HAP-1 (cell line): ENCODE measurements around the gene CASP10.
"Not testable (repeated sequence)": the region's sequence is repeated elsewhere in the genome, so short reads cannot be mapped to it uniquely, and the experiment has no call there.

Experiments used
- DNase-seq, 2 experiments: peaks; one replicate each; pipeline ENCODE4 v3.0.0-alpha.2; 2016 to 2020; ENCODE audit warnings: low spot score in 2 of 2
- H3K27me3 ChIP-seq: fragments of 250-450 bp; sonication (Bioruptor Pico); 2 replicates; pipeline ENCODE4 v1.5.1; 2020; ENCODE audit warnings: low read depth, mild to moderate bottlenecking, moderate library complexity
- H3K36me3 ChIP-seq: fragments of 250-450 bp; sonication (Bioruptor Pico); replicated peaks from 2 replicates; pipeline ENCODE4 v1.5.1; 2020; ENCODE audit warnings: mild to moderate bottlenecking
- H3K4me1 ChIP-seq: fragments of 250-450 bp; sonication (Bioruptor Pico); 2 replicates; pipeline ENCODE4 v1.5.1; 2020; ENCODE audit warnings: mild to moderate bottlenecking
- H3K4me3 ChIP-seq: fragments of 250-450 bp; sonication (Bioruptor Pico); 2 replicates; pipeline ENCODE4 v1.5.1; 2020; ENCODE audit warnings: mild to moderate bottlenecking, moderate library complexity
- H3K9me3 ChIP-seq: fragments of 250-450 bp; sonication (Bioruptor Pico); 2 replicates; pipeline ENCODE4 v1.5.1; 2020; ENCODE audit warnings: mild to moderate bottlenecking, moderate library complexity
- in situ Hi-C: fragments of 300-500 bp; cut with MboI; formaldehyde crosslinking; loops from 3 replicates; pipeline ENCODE4 v1.14.3; 2020; ENCODE audit warnings: low sequenced_read_pairs, inconsistent platforms, mixed read lengths

The CASP10 gene

DNA sequence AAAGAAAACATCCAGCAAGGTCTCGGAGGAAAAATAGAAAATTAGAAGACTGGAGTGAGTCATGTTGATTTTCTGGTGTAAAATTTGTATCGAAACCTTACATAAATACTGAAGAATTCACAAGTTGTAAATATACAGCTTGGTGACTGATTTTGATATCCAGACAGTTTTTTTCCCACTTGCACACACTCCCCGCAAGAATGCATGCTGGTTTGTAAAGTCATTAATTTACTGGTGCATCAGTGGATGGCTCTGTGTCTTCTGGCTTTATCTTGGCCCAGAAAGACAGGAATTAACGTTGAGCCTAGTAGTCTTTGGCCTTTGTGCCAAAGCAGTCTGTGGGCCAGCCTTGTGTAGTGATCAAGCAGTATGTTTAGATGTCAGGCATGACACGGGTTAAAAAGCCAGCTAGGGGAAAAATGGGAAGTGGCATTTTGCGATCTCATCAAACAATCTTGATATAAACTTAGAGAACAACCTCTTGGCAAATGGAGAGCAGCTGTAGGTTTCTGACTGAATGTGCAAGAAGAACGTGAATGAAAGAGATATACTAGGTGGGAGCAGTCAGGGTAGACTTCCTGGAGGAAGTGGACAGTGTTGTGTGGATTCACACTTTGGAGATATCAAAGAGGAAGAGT lies 54.7 kb downstream of the CASP10 start:
- peaks cover 18% of the 10 kb centered on the region for H3K36me3 ChIP-seq
- peaks cover 13% of the 10 kb centered on the region for H3K4me1 ChIP-seq
- no peak overlapping the region for H3K4me3 ChIP-seq
- DNase-seq = no peak
- no peaks in the 10 kb centered on the region for H3K27me3 ChIP-seq
- H3K9me3 ChIP-seq = no peaks in the 10 kb centered on the region
- in situ Hi-C loops = no loop called here

DNA sequence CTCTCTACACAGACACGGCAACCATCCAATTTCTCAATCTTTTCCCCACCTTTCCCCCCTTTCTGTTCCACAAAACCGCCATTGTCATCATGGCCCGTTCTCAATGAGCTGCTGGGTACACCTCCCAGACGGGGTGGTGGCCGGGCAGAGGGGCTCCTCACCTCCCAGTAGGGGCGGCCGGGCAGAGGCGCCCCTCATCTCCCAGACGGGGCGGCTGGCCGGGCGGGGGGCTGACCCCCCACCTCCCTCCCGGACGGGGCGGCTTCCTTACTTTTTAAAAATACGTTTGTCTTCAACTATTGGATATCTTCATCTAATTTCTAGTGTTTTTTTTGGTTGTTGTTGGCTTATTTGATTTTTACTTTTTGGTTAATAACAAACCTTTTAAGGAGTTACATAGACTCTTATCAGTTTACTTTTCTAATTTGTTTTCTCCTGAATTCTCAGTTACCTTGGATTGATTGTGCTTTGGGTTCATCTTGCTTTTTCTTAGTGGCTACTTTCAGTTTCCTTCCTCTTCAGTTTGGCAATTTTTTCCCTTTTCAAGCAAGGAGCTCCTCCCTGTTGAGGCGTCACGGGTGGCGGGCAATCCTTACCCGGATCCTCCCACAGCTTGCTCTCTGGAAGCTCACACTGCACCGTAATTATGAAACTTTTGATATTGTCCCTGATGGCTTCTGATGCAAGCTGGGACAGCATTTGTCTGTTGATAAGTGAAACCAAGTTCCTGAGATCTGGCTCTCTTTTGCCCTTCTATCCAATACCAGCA lies 56.4 kb downstream of the CASP10 start:
- in situ Hi-C loops, DNase-seq, H3K27me3 ChIP-seq, H3K4me1 ChIP-seq, H3K4me3 ChIP-seq, H3K9me3 ChIP-seq: not testable (repeated sequence)
- H3K36me3 ChIP-seq = peaks cover 18% of the 10 kb centered on the region

DNA sequence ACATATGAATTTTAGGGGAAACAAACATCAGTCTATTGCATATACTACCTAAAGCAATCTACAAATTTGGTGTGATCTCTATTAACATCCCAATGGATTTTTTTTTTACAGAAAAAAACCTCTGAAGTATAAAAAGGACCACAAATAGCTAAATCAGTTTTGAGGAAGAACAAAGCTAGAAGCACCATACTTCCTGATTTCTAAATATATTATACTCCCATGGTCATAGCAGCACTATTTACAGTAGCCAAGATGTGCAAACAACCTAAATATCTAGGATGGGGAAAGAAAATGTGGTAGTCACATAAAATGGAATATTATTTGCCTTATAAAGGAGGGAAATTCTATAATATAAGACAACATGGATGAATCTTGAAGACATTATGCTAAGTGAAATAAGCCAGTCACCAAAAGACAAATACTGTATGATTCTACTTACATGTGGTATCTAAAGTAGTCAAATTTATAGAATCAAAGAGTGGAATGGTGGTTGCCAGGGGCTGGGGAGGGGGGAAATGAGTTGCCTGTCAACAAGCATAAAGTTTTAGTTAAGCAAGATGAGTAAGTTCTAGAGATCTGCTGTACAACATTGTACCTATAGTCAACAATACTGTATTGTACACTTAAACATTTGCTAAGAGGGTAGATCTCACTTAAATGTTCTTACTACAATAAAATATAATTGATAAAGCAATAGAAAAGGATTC lies 59.8 kb downstream of the CASP10 start:
- Histone ChIP-seq H3K36me3 (peaks cover 15% of the 10 kb centered on the region), H3K4me3 (no peak overlapping the region), H3K9me3 (no peaks in the 10 kb centered on the region), H3K27me3 (no peaks in the 10 kb centered on the region), H3K4me1 (no peaks in the 10 kb centered on the region)
- DNase-seq = no peak
- in situ Hi-C loops = loop anchor here (10.0 kb wide), 1 partner anchor 122 kb away; no protein-coding TSS in a partner anchor

DNA sequence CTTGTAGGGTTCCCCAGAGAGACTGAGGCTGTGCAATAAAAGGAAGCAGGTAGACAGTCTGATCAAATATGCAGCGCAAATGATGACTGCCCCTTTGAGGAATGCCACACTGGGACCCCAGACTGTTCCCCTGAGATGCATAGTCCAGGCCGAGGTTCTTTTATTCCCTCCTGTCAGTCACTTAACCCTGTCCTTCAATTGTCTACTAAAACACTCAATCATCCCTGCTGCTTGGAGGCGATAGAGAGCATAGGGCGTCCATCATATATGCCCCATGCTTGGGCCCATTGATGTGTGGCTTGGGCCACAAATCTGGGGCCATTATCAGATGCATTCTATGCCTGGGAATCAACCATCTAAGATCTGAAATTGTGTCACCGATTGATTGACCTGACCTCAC lies 61.9 kb downstream of the CASP10 start:
- DNase-seq = no peak
- no peaks in the 10 kb centered on the region for H3K4me1 ChIP-seq
- peaks cover 8% of the 10 kb centered on the region for H3K36me3 ChIP-seq
- no peaks in the 10 kb centered on the region for H3K9me3 ChIP-seq
- H3K4me3 ChIP-seq = no peak overlapping the region
- no peaks in the 10 kb centered on the region for H3K27me3 ChIP-seq
- in situ Hi-C loops = loop anchor here (10.0 kb wide), 1 partner anchor 120 kb away; no protein-coding TSS in a partner anchor

DNA sequence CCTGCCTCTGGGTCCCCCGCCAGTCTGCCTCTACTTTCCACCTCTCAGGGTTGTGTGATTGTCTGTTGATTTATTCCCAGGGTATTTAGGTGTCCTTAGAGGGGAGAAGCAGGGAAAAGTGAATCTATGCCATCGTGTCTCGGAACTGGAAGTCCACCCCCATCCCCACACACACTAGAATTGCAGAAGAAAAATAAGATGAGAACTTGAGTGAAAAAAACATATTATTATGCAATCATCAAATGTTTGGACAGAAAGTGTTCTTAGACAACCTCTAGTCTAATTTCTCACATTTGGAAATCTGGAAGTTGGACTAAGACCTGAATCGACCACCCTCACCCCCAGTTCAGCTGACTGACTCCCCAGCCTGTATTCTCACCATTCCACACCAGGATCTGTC lies 63.3 kb downstream of the CASP10 start:
- in situ Hi-C loops = loop anchor here (10.0 kb wide), 1 partner anchor 119 kb away; no protein-coding TSS in a partner anchor
- Histone ChIP-seq H3K27me3 (no peaks in the 10 kb centered on the region), H3K4me1 (no peaks in the 10 kb centered on the region), H3K36me3 (peaks cover 3% of the 10 kb centered on the region; the same call in 1 of the 2 replicates), H3K4me3 (no peak overlapping the region), H3K9me3 (no peaks in the 10 kb centered on the region)
- no peak for DNase-seq

DNA sequence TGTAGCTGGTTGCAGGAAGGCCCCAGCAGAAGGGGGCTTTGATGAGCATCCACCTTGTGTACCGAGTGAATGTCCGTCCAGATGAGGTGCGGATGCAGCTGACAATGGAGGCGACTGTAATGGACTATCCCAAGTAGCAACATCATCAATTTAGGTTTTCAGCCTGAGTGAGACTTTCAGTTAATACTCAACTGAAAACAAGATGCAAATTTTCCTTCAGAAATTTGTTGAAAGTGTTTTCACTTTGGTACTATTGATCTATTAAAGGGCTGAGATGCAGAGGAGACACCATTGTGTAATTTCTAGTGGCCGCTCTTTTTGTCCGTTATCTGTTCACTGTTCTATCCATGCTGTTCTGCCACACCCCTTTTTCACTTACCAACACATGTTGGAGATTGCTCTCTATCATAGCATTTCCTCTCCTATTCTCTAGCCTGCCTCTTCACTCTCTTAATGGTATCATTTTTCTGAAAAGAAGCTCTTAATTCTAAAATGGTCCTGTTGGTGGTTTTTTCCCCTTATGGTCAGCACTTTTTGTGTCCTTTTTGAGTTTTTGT lies 65.4 kb downstream of the CASP10 start:
- no peak overlapping the region for H3K4me3 ChIP-seq
- DNase-seq = no peak
- in situ Hi-C loops = loop anchor here (10.0 kb wide), 1 partner anchor 116 kb away; no protein-coding TSS in a partner anchor

DNA sequence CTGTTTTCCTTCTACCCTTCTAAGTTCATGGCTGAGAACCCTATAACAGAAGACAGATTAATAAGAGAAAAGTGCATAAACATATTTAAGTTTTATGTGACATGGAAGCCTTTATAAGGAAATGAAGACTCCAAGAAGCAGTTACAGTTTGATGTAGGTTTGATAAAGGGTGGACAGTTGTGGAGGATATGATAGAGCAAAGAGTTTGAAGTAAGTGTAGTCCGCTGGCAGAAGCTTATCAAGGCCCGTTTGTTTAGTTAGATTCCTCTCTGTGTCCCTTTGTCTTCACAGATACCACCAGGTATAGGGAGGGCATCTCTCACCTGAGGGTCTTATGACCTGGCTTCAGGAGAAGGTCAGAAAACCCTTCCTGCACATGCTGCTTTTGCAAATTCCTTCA lies 66.9 kb downstream of the CASP10 start:
- in situ Hi-C loops = loop anchor here (10.0 to 25.0 kb wide), 2 partner anchors 115 to 937 kb away; no protein-coding TSS in a partner anchor
- Histone ChIP-seq H3K4me3 (no peak overlapping the region), H3K27me3 (no peaks in the 10 kb centered on the region), H3K9me3 (no peaks in the 10 kb centered on the region), H3K36me3 (peaks cover 3% of the 10 kb centered on the region; the same call in 1 of the 2 replicates), H3K4me1 (peaks cover 7% of the 10 kb centered on the region)
- DNase-seq = no peak

More for the DNA sequence above, 65.4 kb downstream of the CASP10 start:
- H3K4me1 ChIP-seq = no peaks in the 10 kb centered on the region
- peaks cover 3% of the 10 kb centered on the region; the same call in 1 of the 2 replicates for H3K36me3 ChIP-seq
- H3K9me3 ChIP-seq = no peaks in the 10 kb centered on the region
- H3K27me3 ChIP-seq = no peaks in the 10 kb centered on the region

DNA sequence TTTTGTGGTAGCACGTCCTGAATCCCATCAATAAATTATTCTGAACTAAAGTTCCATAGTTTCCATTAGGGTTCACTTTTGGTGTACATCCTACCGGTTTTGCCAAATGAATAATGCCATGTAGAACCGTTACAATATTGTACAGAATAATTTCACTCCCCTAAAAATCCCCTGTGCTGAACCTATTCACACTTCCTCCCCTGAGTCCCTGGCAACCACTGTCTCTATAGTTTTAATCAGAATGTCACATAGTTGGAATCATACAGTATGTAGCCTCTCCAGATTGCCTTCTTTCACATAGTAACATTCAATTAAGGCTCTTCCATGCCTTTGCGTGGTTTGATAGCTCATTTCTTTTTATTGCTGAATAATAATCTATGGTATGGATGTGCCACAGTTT lies 67.8 kb downstream of the CASP10 start:
- no peak for DNase-seq
- in situ Hi-C loops = loop anchor here (25.0 kb wide), 1 partner anchor 937 kb away; no protein-coding TSS in a partner anchor
- Histone ChIP-seq H3K4me1 (peaks cover 7% of the 10 kb centered on the region), H3K9me3 (no peaks in the 10 kb centered on the region), H3K4me3 (no peak overlapping the region), H3K27me3 (no peaks in the 10 kb centered on the region), H3K36me3 (peaks cover 3% of the 10 kb centered on the region; the same call in 1 of the 2 replicates)

DNA sequence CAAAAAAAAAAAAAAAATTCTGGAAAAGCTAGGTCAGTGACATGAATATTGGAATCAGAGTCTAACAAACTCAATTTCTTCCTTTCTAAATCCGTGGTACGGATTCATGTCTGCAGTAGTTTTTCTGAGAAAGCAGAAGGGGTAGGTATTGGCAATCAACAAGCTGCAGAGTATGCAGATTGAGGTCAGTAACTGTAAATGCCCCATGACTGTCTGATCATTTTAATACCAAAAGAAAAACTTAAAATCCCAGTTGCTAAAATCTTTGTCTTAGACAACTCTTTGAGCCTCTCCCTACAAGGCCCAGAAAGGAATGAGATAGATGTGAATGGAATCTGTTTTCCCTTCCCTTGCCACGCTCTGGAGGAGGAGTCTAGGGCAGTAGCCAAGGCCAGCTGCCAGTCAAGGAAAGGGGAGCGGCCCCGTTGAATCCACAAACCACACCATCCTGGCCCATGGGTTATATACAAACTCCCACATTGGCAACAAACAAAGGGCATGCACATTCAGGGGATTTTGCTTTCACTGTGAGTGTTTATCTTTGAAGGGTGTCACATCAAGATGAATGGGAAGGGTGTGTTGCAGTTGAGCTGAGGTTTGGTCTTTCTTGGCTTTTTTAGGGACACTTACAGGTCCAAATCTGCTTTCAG lies 71.3 kb downstream of the CASP10 start:
- H3K4me1 ChIP-seq = peaks cover 16% of the 10 kb centered on the region
- DNase-seq = peak in 1 of 2 experiments; percentile 63
- H3K27me3 ChIP-seq = no peaks in the 10 kb centered on the region
- peaks cover 3% of the 10 kb centered on the region; the same call in 1 of the 2 replicates for H3K36me3 ChIP-seq
- no peaks in the 10 kb centered on the region for H3K9me3 ChIP-seq
- no peak overlapping the region for H3K4me3 ChIP-seq
- in situ Hi-C loops = loop anchor here (25.0 kb wide), 1 partner anchor 933 kb away; no protein-coding TSS in a partner anchor

DNA sequence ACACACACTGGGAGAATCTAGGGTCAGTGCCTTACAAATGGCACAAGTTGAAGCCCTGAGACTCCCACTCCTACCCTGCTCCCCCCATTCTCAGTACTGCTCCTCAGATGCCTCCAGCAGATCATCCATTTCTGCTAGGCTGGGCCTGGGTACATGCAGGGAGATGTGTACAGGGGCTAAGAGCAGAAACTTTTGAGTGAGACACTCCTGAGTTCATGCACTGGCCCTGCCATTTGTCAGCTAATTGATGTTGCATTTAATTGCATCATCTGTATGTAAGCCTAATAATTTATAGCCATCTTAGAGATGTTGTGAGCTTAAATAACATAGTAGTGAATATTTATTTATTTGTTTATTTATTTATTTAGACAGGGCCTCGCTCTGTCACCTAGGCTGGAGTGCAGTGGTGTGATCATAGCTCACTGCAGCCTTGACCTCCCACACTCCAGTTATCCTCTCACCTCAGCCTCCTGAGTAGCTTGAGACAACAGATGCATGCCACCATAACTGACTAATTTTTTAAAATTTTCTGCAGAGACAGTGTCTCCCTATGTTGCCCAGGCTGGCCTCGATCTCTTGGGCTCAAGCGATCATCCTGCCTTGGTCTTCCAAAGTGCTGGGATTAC lies 72.6 kb downstream of the CASP10 start:
- in situ Hi-C loops = loop anchor here (25.0 kb wide), 1 partner anchor 932 kb away; no protein-coding TSS in a partner anchor
- Histone ChIP-seq H3K9me3 (no peaks in the 10 kb centered on the region), H3K36me3 (peaks cover 3% of the 10 kb centered on the region; the same call in 1 of the 2 replicates), H3K4me3 (no peak overlapping the region), H3K27me3 (no peaks in the 10 kb centered on the region), H3K4me1 (peaks cover 16% of the 10 kb centered on the region)
- DNase-seq = no peak

DNA sequence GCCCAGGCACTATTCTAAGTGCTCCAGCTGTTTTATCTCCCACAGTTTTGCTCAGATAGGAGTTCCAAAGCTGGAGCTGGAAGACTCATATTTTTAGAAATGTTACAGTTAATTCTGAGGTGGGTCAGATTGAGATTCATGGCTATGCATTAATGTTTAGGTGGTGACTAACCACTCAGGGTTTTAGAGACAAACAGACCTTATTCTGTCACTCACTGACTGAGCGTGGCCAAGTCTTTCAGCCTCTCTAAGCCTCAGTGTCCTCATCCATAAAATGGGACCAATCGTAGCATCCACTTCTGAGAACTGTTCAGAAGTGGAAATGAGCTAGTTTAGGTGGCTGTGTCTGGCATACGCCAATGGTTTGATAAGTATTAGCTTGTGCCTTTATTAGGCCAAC lies 73.1 kb downstream of the CASP10 start:
- no peaks in the 10 kb centered on the region for H3K27me3 ChIP-seq
- DNase-seq = no peak
- no peaks in the 10 kb centered on the region for H3K9me3 ChIP-seq
- H3K4me1 ChIP-seq = peaks cover 16% of the 10 kb centered on the region
- H3K36me3 ChIP-seq = no peaks in the 10 kb centered on the region; the same call in 1 of the 2 replicates
- in situ Hi-C loops = loop anchor here (25.0 kb wide), 1 partner anchor 931 kb away; no protein-coding TSS in a partner anchor
- H3K4me3 ChIP-seq = no peak overlapping the region

DNA sequence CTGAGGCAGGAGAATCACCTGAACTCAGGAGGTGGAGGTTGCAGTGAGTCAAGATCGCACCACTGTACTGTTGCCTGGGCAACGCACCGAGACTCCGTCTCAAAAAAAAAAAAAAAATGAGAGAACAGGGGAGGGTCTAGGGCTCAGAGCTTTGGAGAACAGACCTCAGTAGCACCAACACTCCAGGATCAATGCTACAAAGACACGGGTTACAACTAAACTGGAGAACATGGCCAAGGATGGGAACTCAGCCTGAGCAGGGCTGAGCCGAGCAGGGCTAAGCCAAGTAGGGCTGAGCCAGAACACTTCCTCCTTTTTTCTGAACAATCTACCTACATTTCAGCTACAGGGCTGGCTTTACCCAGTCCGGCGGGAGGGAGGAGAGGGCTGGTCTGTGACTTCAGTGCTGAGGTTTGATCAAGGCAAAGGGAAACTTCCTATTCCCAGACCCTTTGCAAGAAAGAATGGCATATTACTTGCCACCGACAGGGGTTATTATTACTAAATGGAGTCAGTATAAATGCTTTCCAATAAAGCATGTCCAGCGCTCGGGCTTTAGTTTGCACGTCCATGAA lies 74.5 kb downstream of the CASP10 start:
- in situ Hi-C loops = loop anchor here (25.0 kb wide), 1 partner anchor 930 kb away; no protein-coding TSS in a partner anchor
- Histone ChIP-seq H3K4me3 (no peak overlapping the region), H3K36me3 (no peaks in the 10 kb centered on the region; the same call in 1 of the 2 replicates), H3K9me3 (no peaks in the 10 kb centered on the region), H3K4me1 (peaks cover 16% of the 10 kb centered on the region), H3K27me3 (no peaks in the 10 kb centered on the region)
- no peak for DNase-seq
